ENCODE results near the gene SERPINA3. TPM values are rescaled to one million over a fixed set of nuclear protein-coding genes. Genes with fewer than 3 reads are reported as not detected.

Gene SERPINA3
- total and polyA plus RNA-seq, 12 donors: 1.0 to 408 (median 13.4) TPM

DNA sequence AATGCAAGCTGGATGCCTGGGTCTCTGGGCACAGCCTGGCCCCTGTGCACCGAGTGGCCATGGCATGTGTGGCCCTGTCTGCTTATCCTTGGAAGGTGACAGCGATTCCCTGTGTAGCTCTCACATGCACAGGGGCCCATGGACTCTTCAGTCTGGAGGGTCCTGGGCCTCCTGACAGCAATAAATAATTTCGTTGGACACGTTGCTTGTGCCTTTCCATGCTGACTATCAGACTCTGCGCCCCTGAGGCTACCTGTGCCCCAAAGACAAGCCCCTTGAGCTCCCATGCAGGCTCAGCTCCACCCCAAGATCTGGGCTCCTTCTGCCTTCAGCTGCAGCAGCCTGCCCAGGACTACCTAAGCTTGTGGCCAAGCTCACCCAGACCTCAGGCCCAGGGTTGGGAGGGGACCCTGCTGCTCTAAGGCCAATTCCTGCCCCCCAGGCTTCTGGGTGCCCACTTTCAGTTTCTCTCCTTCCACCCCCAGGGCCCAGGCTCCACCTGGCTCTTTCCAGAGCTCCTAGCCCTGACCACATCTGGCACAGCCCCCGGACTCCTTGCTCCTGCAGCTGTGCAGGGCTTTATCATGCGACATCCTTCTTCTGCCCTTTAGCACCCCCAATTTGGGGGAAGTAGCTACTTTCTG is 11.8 kb downstream of the SERPINA3 start:
- intact Hi-C loops (cut with DNase I): no loop called here
- TF ChIP-seq, protein P1, sequence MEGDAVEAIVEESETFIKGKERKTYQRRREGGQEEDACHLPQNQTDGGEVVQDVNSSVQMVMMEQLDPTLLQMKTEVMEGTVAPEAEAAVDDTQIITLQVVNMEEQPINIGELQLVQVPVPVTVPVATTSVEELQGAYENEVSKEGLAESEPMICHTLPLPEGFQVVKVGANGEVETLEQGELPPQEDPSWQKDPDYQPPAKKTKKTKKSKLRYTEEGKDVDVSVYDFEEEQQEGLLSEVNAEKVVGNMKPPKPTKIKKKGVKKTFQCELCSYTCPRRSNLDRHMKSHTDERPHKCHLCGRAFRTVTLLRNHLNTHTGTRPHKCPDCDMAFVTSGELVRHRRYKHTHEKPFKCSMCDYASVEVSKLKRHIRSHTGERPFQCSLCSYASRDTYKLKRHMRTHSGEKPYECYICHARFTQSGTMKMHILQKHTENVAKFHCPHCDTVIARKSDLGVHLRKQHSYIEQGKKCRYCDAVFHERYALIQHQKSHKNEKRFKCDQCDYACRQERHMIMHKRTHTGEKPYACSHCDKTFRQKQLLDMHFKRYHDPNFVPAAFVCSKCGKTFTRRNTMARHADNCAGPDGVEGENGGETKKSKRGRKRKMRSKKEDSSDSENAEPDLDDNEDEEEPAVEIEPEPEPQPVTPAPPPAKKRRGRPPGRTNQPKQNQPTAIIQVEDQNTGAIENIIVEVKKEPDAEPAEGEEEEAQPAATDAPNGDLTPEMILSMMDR (IDR thresholded peaks at IDR 0.05): no peak
- H3K27ac ChIP-seq: no peak overlapping the region
- peaks cover 0 to 35% (median 17%) of the 10 kb centered on the region in 7 donors for H3K27me3 ChIP-seq
- H3K9me3 ChIP-seq: peaks cover 0 to 8% (median 0%) of the 10 kb centered on the region in 11 donors
- no peak for DNase-seq
- no peak overlapping the region for H3K4me3 ChIP-seq
- 67 to 72% methylated on average over 7 of the region's 7 CpGs for whole genome bisulfite sequencing, 2 donors
- no peaks in the 10 kb centered on the region for H3K36me3 ChIP-seq
- peak in 1 of 8 donors; percentile 12 for ATAC-seq
- H3K4me1 ChIP-seq: no peaks in the 10 kb centered on the region

DNA sequence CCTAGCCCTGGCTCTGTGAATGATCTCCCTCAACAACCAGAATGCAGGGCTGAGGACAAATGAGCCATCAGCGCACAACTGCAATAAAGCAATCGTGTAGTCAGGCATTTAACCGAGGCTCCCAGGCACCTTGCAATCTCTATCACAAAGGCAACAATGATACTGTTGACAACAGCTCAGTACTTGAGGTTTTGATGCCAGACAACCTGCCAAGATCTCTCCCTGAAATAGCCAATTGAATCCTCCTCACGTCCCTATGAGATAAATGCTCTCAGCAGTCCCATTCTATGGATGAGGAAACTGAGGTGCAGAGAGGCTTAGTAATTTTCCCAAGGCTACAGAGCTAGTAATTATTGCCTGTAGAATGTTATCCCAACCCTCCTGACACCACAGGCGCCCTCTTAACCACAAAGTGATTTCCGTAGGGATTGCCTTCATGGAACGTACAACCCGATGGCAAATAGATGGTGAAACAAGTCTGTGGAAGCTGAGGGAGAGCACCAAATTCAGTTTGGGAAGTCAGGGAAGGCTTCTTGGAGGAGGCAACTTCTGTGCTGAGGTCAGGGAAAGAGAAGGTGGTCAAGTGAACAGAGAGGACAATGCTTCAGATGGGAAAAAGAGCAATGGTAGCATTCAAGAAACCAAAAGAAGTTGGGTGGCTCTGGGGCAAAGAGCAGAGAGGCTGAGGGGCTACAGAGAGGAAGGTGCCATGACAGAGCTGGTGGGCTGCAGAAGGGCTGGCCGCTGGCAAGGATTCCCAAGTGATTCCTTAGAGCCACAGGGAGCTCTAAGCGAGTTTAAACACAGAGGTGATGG is 12.6 kb downstream of the SERPINA3 start:
- 78% methylated on average over 10 of the region's 10 CpGs for WGBS, 2 donors
- peaks cover 0 to 35% (median 17%) of the 10 kb centered on the region in 7 donors for H3K27me3 ChIP-seq
- no peak overlapping the region for H3K27ac ChIP-seq
- H3K9me3 ChIP-seq: peaks cover 0 to under 1% (median 0%) of the 10 kb centered on the region in 11 donors
- no peaks in the 10 kb centered on the region for H3K4me1 ChIP-seq
- H3K36me3 ChIP-seq: no peaks in the 10 kb centered on the region
- intact Hi-C loops (cut with DNase I): no loop called here
- DNase-seq (no peak), ATAC-seq (no peak)
- H3K4me3 ChIP-seq: no peak overlapping the region
- TF ChIP-seq, protein P1 (IDR thresholded peaks at IDR 0.05): no peak

GRCh38 chr14:94625353-94625635 is 13.1 kb downstream of the SERPINA3 start:
- ATAC-seq: no peak

GRCh38 chr14:94628578-94628977 is 16.4 kb downstream of the SERPINA3 start:
- intact Hi-C loops (cut with DNase I): no loop called here
- DNase-seq: no peak
- TF ChIP-seq, protein P1 (IDR thresholded peaks at IDR 0.05): no peak
- Histone ChIP-seq H3K27me3 (peaks cover 0 to 37% (median 23%) of the 10 kb centered on the region in 7 donors), H3K36me3 (no peaks in the 10 kb centered on the region), H3K4me1 (no peaks in the 10 kb centered on the region), H3K27ac (no peak overlapping the region), H3K9me3 (peaks cover 0 to 3% (median 0%) of the 10 kb centered on the region in 11 donors), H3K4me3 (no peak overlapping the region)
- WGBS, 2 donors: 82 to 83% methylated on average over 5 of the region's 5 CpGs
- no peak for ATAC-seq

More at GRCh38 chr14:94625353-94625635, 13.1 kb downstream of the SERPINA3 start:
- Histone ChIP-seq H3K9me3 (no peaks in the 10 kb centered on the region), H3K4me1 (no peaks in the 10 kb centered on the region), H3K27ac (no peak overlapping the region), H3K36me3 (no peaks in the 10 kb centered on the region), H3K27me3 (peaks cover 0 to 35% (median 17%) of the 10 kb centered on the region in 7 donors), H3K4me3 (no peak overlapping the region)
- WGBS, 2 donors: 71 to 72% methylated on average over 2 of the region's 2 CpGs
- DNase-seq: no peak
- TF ChIP-seq, protein P1 (IDR thresholded peaks at IDR 0.05): no peak
- intact Hi-C loops (cut with DNase I): no loop called here

Measured in heart right ventricle (tissue), 16 donors.